Colonic mucosa (tissue), 4 donors: ENCODE results near the gene RTP5. TPM values are rescaled to one million over a fixed set of nuclear protein-coding genes. Genes with fewer than 3 reads are reported as not detected.

ENCODE experiments used
- DNase-seq: peaks from one replicate; pipeline ENCODE4 v3.0.0-alpha.2; 2020
- H3K27ac ChIP-seq: fragments of 200-600 bp; one replicate; pipeline ENCODE4 v1.8.0; 2021
- H3K27me3 ChIP-seq: fragments of 200-600 bp; one replicate; pipeline ENCODE4 v1.8.0; 2021
- H3K36me3 ChIP-seq: fragments of 200-600 bp; one replicate; pipeline ENCODE4 v1.8.0; 2021
- H3K4me1 ChIP-seq: fragments of 200-600 bp; one replicate; pipeline ENCODE4 v1.8.0; 2021; ENCODE audit warnings: mild to moderate bottlenecking
- H3K4me3 ChIP-seq: fragments of 200-600 bp; one replicate; pipeline ENCODE4 v1.8.0; 2021
- H3K9ac ChIP-seq, 2 donors: one replicate each; pipeline ENCODE4 v1.7.0; 2013; ENCODE audit warnings: control low read depth in 2 of 2, low read depth in 2 of 2, low read length in 2 of 2
- H3K9me3 ChIP-seq: fragments of 200-600 bp; one replicate; pipeline ENCODE4 v1.8.0; 2021
- intact Hi-C: fragments of 100-400 bp; cut with DNase I; formaldehyde crosslinking; loops from one replicate; pipeline ENCODE4 v1.14.1; 2022
- total RNA-seq, 2 donors: library from RNA; stranded (reverse); fragmentation: NEBNext Ultra II Directional in 1 of 2; extraction: Animal tissue kit (Norgen Biotek cat#: 25700) in 1 of 2; gene quantifications; one replicate each; pipeline ENCODE4 v1.2.1, GENCODE V29; 2021
- TF ChIP-seq, protein P1 (sequence below): fragments of 200-600 bp; IDR thresholded peaks from one replicate; pipeline ENCODE4 v1.8.0; 2022; ENCODE audit warnings: antibody characterized with exemption, mild to moderate bottlenecking
- donor health status: healthy.
- donor health status: DM: no; HTN: no; CAD: no.
- donor health status: DM: no; HTN: no; CAD: no.

RTP5 gene
- total RNA-seq, 2 donors from 2014 or later = not detected

GRCh38 chr2:241857041-241857541 lies 12.4 kb upstream of the RTP5 start:
- intact Hi-C loops = no loop called here
- Histone ChIP-seq H3K36me3 (no peaks in the 10 kb centered on the region), H3K9me3 (no peaks in the 10 kb centered on the region), H3K4me1 (peaks cover 3% of the 10 kb centered on the region), H3K27ac (no peak overlapping the region), H3K9ac (no peak overlapping the region), H3K27me3 (no peaks in the 10 kb centered on the region), H3K4me3 (no peak overlapping the region)
- no peak for DNase-seq
- TF ChIP-seq, protein P1, sequence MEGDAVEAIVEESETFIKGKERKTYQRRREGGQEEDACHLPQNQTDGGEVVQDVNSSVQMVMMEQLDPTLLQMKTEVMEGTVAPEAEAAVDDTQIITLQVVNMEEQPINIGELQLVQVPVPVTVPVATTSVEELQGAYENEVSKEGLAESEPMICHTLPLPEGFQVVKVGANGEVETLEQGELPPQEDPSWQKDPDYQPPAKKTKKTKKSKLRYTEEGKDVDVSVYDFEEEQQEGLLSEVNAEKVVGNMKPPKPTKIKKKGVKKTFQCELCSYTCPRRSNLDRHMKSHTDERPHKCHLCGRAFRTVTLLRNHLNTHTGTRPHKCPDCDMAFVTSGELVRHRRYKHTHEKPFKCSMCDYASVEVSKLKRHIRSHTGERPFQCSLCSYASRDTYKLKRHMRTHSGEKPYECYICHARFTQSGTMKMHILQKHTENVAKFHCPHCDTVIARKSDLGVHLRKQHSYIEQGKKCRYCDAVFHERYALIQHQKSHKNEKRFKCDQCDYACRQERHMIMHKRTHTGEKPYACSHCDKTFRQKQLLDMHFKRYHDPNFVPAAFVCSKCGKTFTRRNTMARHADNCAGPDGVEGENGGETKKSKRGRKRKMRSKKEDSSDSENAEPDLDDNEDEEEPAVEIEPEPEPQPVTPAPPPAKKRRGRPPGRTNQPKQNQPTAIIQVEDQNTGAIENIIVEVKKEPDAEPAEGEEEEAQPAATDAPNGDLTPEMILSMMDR = no peak

DNA sequence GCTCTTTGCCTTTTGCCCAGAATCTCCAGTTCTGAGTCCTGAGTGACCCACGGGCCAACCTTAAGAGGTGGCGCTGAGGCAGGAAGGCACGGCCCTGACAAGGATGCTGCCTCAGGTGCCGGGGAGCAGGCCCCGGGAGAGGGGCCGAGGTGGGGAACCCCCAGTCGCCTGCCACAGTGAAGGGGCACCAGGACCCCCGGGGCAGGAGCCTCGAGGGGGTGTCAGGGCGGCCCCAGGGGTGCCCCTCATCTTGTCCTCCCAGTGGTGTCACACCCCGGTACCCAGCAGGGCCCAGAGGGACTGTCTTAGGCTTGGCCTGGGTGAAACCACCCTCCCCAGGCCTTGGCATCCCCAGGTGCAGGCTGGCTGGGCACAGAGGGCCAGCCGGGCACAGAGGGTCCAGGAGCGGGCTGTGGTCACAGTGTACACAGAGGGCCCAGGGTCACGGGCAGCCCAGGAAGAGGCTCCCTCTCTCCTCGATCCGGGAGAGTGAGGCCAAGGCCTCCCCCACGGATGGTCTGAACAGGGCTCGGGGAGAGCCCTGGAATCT lies 11.9 kb upstream of the RTP5 start:
- H3K4me1 ChIP-seq = peaks cover 3% of the 10 kb centered on the region
- TF ChIP-seq, protein P1 = no peak
- no peak overlapping the region for H3K4me3 ChIP-seq
- intact Hi-C loops = no loop called here
- no peaks in the 10 kb centered on the region for H3K9me3 ChIP-seq
- H3K36me3 ChIP-seq = no peaks in the 10 kb centered on the region
- H3K9ac ChIP-seq = no peak overlapping the region
- peaks cover under 1% of the 10 kb centered on the region for H3K27me3 ChIP-seq
- H3K27ac ChIP-seq = no peak overlapping the region
- no peak for DNase-seq

DNA sequence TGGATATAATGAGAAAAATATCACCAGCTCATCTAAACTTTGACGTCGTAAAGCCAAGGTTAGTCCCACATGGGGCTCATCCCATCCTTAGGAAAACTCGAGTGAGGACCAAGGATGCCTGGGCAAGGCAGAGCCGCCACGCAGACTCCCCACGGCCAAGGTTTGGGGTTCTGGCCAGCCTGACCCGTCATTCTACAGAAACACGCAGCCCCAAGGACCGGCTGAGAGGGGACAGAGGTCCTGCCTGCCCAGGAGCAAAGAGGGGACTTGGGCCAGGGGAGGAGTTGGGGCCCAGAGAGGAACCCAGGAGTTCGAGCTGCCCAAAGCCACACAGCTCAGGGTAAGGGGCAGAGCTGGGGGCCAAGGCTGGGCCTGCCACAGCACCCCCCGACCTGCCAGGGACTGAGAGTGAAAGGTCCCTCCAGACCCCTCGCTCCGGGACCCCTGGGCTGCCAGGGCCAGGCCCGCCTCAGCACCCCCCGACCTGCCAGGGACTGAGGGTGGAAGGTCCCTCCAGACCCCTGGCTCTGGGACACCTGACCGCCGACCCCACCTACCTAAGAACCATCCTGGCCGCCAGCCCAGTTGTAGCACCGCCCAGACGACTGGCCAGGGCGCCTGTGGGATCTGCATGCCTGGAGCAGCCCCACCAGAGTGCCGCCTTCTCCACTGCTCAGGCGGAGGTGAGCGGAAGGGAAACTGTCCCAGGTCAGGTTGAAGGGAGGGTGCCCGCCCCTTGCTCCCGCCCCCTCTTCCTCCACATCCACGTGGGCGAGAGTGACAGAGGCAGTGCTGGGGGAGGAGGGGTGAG lies 11.1 kb upstream of the RTP5 start, which contains the start of gene PDCD1:
TSS of gene PDCD1 (minus strand) at position 689 of the 811 bp plus-strand sequence. CDS start at position 633, 56 bp downstream.
- no peak for DNase-seq
- intact Hi-C loops = no loop called here
- Histone ChIP-seq H3K4me3 (peak within 1 kb of the TSS; percentile 2), H3K27ac (peak within 1 kb of the TSS; percentile 19), H3K9ac (peak within 1 kb of the TSS; percentile 47 to 61), H3K4me1 (peaks cover 3% of the 10 kb centered on the region), H3K27me3 (peaks cover 6% of the 10 kb centered on the region), H3K36me3 (no peaks in the 10 kb centered on the region), H3K9me3 (no peaks in the 10 kb centered on the region)
- TF ChIP-seq, protein P1 = no peak

GRCh38 chr2:241859017-241859435 lies 10.5 kb upstream of the RTP5 start:
- no peaks in the 10 kb centered on the region for H3K36me3 ChIP-seq
- intact Hi-C loops = no loop called here
- no peaks in the 10 kb centered on the region for H3K9me3 ChIP-seq
- TF ChIP-seq, protein P1 = no peak
- H3K27me3 ChIP-seq = peaks cover 6% of the 10 kb centered on the region
- no peak overlapping the region for H3K27ac ChIP-seq
- peak overlapping the region; percentile 2 for H3K4me3 ChIP-seq
- H3K9ac ChIP-seq = peak overlapping the region in 1 of 2 donors; percentile 47
- no peak for DNase-seq
- H3K4me1 ChIP-seq = peaks cover 3% of the 10 kb centered on the region

DNA sequence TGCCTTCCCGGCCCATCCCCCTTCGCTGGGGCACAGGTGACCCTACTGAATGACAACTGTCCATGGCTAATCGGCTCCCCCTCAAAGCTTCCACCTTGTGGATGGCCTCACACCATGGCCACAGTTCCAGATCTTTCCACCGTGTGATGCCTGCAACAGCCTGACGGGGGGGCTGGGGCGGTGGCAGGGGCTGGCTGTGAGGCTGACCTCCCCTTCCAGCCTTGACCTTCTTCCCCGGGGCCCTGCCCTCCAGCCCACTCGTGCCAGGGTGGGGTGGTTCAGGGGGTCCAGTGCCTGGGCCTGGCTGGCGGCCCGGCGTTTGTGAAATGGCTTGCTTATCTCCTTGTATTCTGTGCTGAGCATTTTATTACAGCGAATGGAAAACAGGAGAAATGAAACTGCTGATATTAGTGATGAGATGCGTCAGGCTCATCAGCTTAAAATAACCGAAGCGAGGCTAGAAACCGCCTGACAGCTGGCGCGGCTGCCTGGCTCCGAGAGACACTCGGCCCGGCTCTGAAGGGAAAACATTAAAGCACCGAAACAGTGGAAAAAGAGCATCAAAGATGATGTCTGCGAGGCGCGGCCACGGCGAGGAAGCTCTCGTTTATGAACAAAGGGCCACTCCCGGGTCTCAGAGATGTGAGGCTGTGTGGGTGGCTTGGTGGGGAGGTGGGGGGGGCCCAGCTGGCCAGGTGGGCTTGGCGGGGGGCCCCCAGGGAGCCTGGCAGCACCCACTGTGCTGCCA lies 9.9 kb upstream of the RTP5 start:
- H3K4me3 ChIP-seq = no peak overlapping the region
- peaks cover 6% of the 10 kb centered on the region for H3K27me3 ChIP-seq

More for the DNA sequence above, 9.9 kb upstream of the RTP5 start:
- Histone ChIP-seq H3K4me1 (peaks cover 3% of the 10 kb centered on the region), H3K36me3 (no peaks in the 10 kb centered on the region), H3K9ac (peak overlapping the region; percentile 44 to 61), H3K9me3 (no peaks in the 10 kb centered on the region), H3K27ac (peak overlapping the region; percentile 19)
- intact Hi-C loops = no loop called here
- TF ChIP-seq, protein P1 = no peak
- DNase-seq = peak; percentile 58
